MV-4-11 (cell line): ENCODE results near the gene RPIA.
"Not testable (repeated sequence)": the region's sequence is repeated elsewhere in the genome, so short reads cannot be mapped to it uniquely, and the experiment has no call there.

Experiments
- DNase-seq: peaks from one replicate; lab custom pipeline; 2025; lab: John Stamatoyannopoulos, UW

The RPIA gene

DNA sequence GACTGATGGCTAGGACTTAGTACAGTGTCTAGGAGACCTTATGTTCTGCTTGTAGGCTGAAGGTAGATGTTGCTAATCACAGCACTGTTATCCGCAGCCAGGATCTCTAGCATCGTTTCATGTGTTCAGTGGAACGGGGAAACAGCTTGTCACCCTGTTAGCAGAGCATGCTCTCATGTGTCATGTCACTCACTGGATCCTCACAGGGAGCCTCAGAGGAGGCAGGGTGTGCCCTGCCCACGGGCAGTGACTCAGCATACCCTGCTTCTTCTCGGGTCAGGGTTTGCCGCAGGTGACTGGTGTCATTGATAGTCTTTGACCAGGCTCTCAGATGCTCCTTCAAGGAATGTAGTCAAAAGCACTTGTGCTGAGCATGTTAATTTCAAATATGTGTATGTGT, 44.4 kb downstream of the RPIA start:
- DNase-seq = peak; percentile 14

DNA sequence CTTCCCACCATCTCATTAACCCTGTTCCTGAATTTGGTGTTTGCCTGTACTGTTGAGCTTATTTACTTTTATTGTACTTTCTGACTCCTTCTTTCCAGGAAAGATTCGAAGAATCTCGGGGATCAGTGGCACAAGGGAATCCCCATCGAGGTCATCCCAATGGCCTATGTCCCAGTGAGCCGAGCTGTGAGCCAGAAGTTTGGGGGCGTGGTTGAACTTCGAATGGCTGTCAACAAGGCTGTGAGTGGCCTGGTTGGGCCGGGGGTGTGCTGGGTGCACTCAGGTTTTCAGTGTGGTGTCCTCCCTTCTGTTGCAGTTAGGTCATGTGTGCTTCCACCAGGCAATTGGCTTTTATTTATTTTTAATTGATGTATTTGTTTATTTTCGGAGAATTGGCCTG, 45.0 kb downstream of the RPIA start:
- DNase-seq = no peak

DNA sequence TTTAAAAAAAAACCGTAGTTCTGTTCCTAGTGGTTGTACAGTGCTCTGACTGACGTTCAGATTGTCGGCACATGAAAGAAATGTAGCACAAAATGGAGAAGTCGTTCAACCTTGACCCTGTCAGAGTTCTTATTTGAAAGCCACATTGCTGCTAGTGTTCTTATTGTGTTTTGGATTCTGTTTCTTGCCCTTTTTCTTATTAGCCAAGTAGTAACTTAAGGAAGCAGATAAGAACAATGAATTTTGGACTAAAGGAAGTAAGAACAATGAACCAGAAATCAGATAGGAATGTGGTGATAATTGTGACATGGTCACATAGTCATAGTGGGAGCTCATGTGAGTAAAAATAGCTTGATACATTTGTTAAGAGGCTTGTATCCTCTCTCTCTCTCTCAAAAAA, 45.9 kb downstream of the RPIA start:
- DNase-seq = peak; percentile 19

DNA sequence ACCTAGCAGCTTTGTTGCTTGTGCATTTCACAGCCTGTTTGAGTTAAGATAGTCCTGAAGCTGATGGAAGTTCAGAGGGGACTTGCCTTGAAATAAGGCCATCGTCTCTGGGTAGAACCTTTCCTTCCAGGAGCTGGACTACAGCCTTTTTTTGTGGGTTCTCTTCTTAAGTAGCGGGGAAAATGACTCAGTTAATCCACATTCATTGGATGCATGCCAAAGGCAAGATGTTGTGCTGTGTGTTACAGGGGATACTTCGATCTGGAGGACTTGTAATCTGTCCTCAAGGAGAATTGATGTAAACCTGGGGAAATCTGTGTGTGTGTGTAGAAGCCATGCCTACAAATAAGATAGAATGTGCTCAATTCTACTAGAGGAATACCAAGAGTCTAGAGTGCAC, 46.8 kb downstream of the RPIA start:
- no peak for DNase-seq

DNA sequence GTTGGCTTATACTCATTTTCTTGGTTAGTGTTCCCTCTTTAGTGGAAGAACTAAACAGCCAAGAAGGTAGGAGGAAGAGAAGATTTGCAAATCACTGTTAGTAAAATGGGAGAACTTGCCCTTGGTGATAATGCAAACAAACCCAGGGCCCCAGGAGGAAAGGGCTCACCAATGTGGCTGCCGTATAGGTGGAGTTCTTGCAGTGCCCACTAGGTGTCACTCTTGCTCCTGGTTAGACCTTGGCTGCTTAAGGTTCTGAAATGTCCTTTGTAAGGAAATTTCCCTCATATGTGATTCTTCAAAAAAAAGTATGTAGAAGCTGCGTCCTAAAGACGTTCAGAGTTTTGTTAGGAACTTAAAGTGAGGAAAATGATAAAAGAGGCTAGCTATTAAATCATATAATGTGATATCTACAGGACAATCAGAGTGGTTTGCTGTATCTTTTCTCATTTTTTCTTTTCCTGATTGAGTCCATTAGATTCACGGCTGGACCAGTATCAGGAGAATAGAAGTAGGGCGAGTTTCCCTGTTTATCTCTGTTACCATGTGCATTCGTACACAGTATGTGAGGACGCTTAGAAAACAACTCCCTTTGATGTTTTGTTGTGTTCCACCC, 48.6 kb downstream of the RPIA start:
- DNase-seq = peak; percentile 59

DNA sequence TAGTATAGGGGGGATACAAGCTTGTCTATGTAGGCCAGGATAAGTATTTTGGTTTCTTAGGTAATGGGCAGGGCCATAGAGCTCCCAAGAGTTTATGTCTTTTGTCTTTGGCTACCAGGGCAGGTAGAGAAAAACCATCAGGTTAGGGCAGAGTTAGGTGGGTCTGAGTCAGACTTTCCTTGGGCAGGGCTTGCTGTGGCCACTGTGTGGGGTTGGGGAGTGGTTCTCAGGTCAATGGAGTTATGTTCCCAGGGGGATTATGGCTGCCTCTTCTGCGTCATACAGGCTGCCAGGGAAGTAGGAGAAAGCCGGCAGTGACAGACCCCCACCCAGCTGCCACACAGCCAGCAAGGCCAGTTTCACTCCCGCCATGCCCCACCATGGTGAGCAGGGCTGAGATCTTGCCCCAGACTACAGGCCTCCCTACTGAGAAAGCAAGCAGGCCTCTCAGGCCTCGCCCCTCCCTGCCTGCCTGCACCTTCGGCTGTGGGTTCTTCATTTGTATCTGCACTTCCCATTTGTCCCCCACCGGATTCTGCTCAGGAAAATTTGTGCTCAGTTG, 55.5 kb downstream of the RPIA start:
- no peak for DNase-seq

DNA sequence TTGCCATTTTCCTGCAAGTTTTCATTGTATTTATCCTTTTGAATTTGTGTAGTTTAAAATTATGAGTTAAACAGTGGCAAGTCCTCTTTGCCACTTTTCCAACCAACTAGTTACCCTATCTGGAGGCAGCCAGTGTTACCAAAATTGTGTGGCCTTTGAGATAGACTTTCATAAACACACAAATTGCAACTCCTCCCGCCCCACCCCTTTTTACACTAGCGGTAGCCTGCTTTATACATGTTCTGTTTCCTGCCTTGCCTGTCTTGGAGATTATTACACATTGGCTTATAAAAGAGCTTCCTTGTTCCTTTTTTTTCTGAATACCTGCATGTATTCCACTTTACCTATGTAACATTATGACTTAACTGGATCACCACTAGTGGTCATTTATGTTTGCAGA, 56.5 kb downstream of the RPIA start:
- DNase-seq = no peak

DNA sequence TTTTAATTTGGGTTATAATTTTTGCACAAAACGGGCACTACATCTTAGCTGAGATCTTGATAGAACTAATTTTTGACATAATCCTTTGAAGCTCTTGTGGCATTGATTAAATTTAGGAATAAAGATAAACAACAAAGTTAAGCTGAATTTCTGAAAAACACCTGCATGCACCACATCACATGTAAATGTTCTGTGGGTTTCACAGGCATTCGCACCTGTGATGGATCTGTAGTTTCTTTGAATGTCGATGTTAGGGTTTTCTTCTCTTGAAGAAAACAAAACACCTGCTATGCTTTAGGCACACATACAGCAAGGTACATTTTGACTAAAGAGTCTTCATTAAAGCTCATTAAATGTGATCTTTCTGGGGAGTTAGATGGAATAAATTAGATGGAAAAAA, 60.3 kb downstream of the RPIA start:
- DNase-seq = no peak

DNA sequence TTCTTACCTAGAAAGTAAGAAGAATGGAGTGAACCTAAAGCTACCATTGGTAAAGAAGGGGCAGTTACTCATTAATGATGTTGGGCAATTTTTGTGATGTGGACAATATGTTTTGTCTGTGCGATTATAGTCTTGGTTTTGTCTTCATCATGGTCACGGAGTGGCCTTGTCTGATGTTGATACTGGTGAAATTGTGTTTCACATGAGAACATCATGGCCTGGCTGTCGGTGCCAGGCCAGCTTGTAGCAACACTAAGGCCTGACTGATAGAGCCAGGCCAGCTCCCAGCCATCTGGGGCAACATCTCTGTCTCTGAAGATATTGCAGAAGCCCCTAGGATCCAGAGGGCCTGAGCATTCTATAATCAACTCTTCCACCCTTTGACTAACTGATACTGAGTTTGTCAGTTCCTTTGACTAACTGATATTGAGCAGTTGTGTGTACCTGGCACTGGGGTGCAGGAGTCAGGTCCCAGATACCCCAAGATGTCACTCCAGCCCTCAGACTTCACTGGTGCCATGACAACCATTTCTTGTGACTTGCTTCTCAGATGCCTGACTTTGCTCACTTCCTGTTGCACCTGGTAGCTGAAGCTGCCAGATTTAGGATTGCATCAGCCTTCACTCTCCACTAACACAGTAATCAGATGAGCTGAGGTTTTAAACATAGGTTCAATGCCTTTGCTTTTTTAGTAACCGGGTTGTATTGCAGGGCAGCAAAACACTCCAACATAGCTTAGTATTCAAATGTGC, 62.5 kb downstream of the RPIA start:
- peak; percentile 1 for DNase-seq

DNA sequence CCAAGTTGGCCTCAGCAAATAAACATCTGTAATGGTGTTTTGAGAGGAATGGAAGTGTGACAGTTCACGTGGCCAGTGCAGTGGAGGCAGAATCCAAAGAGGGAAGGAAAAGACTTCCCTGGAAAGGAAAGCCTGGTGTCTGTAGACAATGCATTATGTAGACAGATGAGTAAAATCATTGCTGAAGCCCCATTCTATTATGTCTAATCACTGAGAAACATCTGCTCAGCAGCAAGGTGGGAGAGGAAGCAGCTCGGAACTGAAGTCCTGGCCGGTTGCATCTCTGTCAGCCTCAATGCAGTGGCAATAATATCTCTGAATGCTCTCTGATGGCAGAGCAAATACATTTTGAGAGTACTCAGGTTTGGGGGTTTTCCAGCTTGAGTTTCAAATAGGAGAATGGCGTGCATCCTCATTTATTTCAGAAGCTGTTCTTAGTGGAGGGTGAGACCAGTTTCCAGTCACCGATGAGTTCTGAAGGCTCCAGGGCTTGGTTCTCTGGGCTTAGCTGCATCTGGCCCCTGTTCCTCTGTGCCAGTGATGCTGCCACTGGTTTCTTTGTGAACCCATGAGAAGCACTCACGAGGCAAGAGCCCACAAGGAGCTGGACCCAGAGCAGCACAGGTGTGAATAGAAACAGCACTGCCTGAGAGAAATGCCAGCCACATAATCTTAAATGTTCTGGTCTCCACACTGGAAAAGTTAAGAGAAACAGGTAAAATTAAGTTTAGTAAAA, 63.3 kb downstream of the RPIA start:
- no peak for DNase-seq

DNA sequence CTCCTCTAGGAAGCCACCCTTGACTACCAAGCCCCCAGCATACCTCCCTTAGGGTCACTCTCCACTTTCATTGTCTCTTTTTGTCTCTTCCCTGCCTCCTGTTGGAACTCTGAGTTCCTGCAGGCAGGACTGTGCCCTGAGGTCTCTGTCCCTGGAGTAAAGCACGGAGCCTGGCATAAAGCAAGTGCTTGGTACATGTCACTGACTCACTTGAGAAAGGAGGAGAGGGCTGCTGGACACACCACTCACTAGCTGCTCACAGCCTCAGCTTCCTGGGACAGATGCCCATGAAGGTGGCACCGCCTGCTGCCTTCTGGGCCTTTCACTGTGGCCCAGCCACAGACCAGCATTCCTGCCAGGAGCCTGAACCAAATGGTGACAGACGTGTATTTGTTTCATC, 64.4 kb downstream of the RPIA start:
- DNase-seq = no peak

DNA sequence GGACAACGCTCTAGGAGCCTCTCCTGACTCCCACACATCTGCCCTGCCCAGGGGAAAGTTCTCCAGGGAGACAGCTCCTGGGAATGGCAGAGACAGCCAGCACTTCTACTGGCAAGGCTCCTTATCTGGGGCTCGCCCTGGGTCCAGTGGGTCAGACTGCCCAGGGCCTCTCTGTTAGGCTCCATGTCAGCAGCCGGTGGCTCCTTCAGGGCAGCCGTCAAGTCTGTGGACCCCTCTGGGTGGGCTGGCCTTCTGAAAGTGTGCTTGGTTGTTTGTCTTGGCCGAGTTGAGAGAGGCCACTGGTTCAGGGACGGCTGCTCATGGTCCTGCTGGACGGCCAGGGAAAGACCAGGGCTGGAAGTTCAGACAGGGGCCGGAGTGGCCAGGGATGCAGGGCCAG, 65.6 kb downstream of the RPIA start:
- no peak for DNase-seq

DNA sequence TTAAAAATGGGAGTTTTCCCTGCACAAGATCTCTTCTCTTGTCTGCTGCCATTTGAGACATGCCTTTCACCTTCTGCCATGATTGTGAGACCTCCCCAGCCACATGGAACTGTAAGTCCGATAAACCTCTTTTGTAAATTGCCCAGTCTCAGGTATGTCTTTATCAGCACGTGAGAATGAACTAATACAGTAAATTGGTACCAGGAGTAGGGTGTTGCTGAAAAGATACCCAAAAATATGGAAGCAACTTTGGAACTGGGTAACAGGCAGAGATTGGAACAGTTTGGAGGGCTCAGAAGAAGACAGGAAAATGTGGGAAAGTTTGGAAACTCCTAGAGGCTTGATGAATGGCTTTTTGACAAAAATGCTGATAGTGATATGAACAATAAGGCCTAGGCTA, 67.2 kb downstream of the RPIA start:
- DNase-seq = not testable (repeated sequence)

DNA sequence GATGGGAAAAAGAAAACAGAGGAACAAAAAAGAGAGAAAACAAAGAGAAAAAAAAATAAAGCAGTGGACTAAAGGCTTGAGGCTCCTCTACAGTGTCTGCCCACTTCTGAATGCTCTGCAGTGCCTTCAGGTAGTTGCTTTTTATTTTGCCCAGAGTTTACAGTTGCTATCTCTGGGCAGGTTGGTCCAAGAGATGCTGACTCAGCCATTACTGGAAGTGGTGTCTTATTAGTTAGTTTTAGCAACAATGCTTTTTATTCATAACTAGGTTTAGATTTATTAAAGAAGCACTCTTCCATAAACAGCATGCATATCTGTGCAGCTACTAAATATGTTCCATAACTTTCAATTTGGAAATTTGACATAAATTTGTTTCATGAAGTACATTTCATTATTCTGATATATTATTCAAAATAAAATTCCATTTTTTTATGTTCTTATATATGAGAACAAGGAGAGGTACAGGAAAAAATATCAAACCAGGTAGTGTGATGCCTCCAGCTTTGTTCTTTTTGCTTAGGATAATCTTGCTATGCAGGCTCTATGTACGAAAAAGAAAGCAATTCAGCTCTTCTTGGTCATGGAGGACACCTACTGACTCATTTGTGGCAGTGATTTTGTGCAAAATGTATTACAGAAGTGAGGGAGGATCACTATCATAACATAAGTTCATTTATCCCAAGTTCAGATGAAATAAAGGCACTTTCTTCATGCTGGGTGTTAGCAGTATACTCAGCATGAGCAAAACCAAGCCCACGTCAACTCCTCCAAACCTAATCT, 69.5 kb downstream of the RPIA start:
- DNase-seq = no peak

DNA sequence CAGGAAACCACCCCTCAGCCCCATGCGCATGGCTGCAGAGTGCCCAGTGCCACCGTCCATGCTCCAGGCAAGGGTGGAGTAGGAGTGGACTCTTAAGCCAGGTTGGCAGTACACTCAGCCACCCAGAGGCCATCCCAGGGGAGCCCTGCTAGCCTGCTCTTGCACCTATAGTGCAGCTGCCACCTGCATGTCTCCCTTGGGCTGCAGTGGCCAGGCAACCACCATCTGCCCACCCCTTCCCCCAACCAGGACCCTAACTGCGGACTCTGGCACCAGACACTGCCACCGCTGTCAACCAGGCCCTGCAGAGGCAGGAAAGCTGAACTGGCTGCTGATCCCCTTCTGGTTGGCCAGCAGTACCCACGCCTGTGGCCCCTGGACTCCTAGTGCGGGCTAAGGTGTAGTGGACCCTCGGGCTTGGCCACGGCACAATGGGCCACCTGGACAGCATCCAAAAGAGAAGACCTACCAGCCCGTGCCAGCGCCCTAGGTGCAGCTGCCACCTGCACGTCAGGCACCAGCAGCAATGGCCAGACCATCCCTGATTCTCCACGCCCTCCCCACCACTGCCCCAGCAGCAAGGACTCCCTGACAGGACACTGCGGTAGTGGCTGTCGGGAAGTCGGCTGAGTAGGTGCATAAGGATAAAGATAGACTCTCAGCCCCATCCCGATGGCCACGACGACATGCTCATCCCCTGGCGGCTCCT, 72.8 kb downstream of the RPIA start:
- DNase-seq = no peak

DNA sequence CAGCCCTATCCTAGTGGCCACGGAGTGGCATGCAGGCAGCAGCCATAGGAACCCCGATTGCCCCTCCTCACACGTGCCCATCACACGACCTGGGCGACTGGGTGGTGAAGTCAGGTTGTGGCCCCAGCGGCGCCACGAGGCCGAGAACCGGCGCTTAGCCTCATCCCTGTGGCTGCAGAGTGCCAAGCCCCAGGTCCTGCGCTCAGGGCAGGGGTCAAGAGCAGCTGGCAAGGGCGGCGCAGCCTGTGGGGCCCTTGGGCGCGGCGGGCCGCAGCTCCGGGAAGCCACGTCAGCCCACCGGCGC, 73.3 kb downstream of the RPIA start:
- no peak for DNase-seq

DNA sequence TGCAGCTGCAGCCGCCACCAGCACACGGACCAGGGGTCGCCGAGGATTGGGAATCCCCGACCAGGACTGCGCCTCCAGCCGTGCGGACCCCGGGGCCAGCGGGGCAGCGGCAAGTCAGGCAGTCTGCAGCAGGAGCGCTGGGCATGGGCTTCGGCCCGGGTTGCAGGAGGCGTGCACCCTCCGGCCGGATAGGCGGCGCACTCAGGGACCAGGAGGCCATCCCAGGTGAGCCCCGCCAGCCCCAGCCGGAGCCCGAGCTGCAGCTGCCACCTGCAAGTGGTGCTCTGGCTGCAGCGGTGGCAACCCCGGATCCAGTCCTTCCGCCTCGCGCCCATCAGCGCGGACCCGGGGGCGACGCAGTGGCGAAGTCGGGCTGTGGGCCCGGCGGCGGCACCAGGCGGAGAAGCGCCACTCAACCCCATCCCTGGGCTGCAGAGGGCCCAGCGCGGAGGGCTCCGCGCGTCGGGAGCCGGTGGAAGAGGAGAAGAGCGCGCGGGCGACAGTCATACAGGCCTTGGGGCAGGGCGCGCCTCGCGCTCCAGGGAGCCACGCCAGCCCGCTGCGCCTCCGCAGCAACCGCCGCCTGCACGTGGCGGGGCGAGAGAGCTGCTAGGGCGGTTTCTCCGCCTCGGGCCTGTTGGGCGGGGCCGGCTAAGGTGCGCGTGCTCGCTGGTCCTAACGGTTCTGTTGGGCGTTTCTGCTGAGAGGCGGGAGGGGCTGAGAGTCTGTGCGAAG, 73.8 kb downstream of the RPIA start:
- no peak for DNase-seq

DNA sequence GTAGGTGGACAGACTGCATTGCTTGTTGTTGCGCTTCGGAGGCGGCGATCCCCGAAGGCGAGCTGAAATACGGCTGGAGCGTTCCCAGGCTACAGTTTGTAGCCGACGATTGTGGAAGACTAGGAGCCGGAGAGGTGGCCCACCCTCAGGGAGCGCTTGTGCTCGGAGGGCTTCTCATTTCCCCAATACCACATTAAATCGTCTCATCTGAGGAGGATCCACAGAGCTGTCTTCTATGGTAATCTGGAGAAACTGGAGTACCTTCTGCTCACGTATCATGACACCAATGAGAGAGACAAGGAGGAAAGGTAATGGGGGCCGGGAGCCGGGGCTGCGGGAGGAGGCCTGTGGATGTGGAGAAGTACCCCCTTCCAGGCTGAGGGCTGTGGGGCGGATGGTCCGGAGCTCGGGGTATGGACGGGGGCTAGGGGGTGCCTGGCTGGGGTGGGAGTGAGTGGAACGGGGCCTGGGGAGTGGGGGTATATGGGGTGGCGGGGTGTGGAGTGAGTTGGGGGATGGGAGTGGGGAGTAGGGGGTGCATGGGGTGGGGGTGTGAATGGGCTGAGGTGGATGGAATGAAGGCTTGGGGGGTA, 74.5 kb downstream of the RPIA start:
- DNase-seq = not testable (repeated sequence)

DNA sequence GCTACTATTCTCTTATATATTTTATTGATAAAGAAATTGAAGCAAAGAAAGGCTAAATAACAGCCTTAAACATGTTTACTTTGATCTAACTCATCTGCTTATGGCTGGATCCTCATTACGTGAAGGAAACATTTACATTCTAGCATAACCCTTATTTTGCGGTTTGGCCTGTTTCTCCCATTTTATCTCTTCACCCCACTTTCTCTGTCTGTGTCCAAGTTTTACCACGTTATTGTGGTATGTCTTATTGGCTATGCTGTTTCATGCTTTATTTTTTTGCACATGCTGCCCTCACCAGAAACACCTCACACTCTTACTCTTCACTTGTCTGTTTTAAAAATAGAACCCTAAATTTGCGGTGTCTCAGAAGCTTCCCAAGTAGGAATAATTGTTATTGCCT, 78.5 kb downstream of the RPIA start:
- no peak for DNase-seq

DNA sequence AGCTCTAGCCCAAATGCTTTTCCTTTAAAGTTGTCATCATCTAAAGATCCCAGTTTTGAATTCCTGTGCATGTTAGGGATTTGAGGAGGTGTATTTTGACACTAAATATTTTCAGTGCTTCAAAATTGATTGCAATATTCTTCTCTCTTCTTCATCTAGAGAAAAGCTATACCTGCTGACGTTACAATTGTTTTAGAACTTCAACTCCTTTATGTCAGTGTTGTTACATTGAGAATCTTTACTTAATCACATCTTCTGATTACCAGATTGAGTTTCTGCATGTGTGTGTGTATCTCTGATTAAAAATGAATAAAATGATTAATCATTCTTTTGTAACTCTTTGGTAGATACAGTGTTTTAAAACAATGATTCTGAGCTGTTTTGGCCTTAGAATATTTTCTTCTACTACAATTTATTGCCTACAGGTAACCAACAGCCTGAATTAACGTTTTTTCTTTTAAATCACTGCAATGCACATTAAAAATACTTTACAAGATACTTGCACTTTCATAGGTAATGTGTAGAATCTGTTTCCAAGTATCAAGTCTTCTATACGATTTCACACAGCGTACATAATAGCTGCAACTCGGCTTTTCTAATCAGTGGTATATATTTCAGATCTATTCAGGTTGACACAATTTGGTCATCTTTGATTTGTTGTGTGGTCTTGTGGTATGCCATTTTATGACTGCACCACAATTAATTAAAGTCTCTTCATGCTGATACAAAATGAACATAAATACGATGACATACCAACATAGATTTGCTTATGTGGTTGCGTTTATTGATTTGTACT, 82.0 kb downstream of the RPIA start:
- DNase-seq = not testable (repeated sequence)
